HEK293 (cell line): Measurements from ENCODE around the gene LSP1.

ENCODE experiments used
- CTCF ChIA-PET: fragments of 350-600 bp; formaldehyde crosslinking; extraction: SDS; loops from one replicate; lab custom pipeline; 2021; ENCODE audit warnings: antibody characterized with exemption; lab: Yijun Ruan, JAX
- POLR2A ChIA-PET: fragments of 300-600 bp; formaldehyde crosslinking; extraction: SDS; loops from one replicate; lab custom pipeline; 2020; ENCODE audit warnings: antibody characterized with exemption, inconsistent platforms; lab: Yijun Ruan, JAX
- H3K27ac ChIP-seq: fragments of 200-500 bp; sonication (Bioruptor generic); 2 replicates; pipeline ENCODE4 v1.5.1; 2014; ENCODE audit warnings: low read depth, low read length, control low read depth, inconsistent platforms; ENCODE audit errors: extremely low read depth
- H3K36me3 ChIP-seq, 2 experiments: fragments of 200-500 bp in 1 of 2; sonication (Bioruptor generic) in 1 of 2; 1 replicate in 1 of 2; 2 replicates in 1 of 2; pipeline ENCODE4 v1.5.1; 2014 to 2017; ENCODE audit warnings: inconsistent platforms in 2 of 2, low read length in 2 of 2; ENCODE audit not compliant: control insufficient read depth in 2 of 2, insufficient read depth in 1 of 2
- H3K4me1 ChIP-seq: fragments of 200-500 bp; sonication (Bioruptor generic); 2 replicates; pipeline ENCODE4 v1.5.1; 2014; ENCODE audit warnings: mild to moderate bottlenecking, low read length, inconsistent platforms; ENCODE audit not compliant: control insufficient read depth, insufficient read depth
- H3K4me3 ChIP-seq: 2 replicates; pipeline ENCODE4 v1.5.1; 2011; ENCODE audit warnings: low read depth, mild to moderate bottlenecking, control low read depth, low read length, moderate library complexity
- H3K9me3 ChIP-seq: fragments of 200-500 bp; sonication (Bioruptor generic); 2 replicates; pipeline ENCODE4 v1.5.1; 2014; ENCODE audit warnings: low read depth, low read length, inconsistent platforms; ENCODE audit not compliant: control insufficient read depth, insufficient read depth
- BCL6B ChIP-seq: fragments of 450-650 bp; formaldehyde crosslinking; IDR thresholded peaks from 2 replicates; pipeline ENCODE4 v1.5.1; 2017; ENCODE audit warnings: missing biosample characterization, missing genetic modification characterization
- GLIS1 ChIP-seq: fragments of 450-650 bp; formaldehyde crosslinking; IDR thresholded peaks from 2 replicates; pipeline ENCODE4 v1.5.1; 2016; ENCODE audit warnings: missing biosample characterization, missing genetic modification characterization
- TRIM28 ChIP-seq: IDR thresholded peaks from 2 replicates; pipeline ENCODE4 v1.6.1; 2011; ENCODE audit warnings: low read length, control low read depth, borderline replicate concordance
- YY1 ChIP-seq: fragments of 450-650 bp; formaldehyde crosslinking; IDR thresholded peaks from 2 replicates; pipeline ENCODE4 v1.5.1; 2018; ENCODE audit warnings: missing biosample characterization, missing genetic modification characterization
- ZBTB10 ChIP-seq: fragments of 450-650 bp; formaldehyde crosslinking; IDR thresholded peaks from 2 replicates; pipeline ENCODE4 v1.5.1; 2016; ENCODE audit warnings: missing biosample characterization, missing genetic modification characterization
- ZBTB20 ChIP-seq: fragments of 450-650 bp; formaldehyde crosslinking; IDR thresholded peaks from 2 replicates; pipeline ENCODE4 v1.5.1; 2016; ENCODE audit warnings: missing biosample characterization, missing genetic modification characterization
- ZFHX2 ChIP-seq: fragments of 450-650 bp; formaldehyde crosslinking; conservative IDR thresholded peaks from 2 replicates; pipeline ENCODE4 v1.5.1; 2016; ENCODE audit warnings: missing biosample characterization, missing genetic modification characterization
- ZNF18 ChIP-seq: fragments of 450-650 bp; formaldehyde crosslinking; IDR thresholded peaks from 2 replicates; pipeline ENCODE4 v1.5.1; 2016; ENCODE audit warnings: missing biosample characterization, missing genetic modification characterization
- ZNF223 ChIP-seq: fragments of 450-650 bp; formaldehyde crosslinking; IDR thresholded peaks from 2 replicates; pipeline ENCODE4 v1.5.1; 2016; ENCODE audit warnings: missing biosample characterization, missing genetic modification characterization
- ZNF274 ChIP-seq, 2 experiments: fragments of 200-500 bp in 1 of 2; fragments of 450-650 bp in 1 of 2; sonication (Bioruptor generic) in 1 of 2; formaldehyde crosslinking in 1 of 2; IDR thresholded peaks; 2 replicates each; pipeline versions ENCODE4 v1.5.1 to v1.6.1; 2014 to 2016; ENCODE audit warnings: borderline replicate concordance in 1 of 2, inconsistent platforms in 1 of 2, low read length in 1 of 2, missing biosample characterization in 1 of 2, missing genetic modification characterization in 1 of 2
- ZNF354C ChIP-seq: fragments of 450-650 bp; formaldehyde crosslinking; IDR thresholded peaks from 2 replicates; pipeline ENCODE4 v1.5.1; 2016; ENCODE audit warnings: missing biosample characterization, missing genetic modification characterization, low read depth, borderline replicate concordance
- ZNF366 ChIP-seq: fragments of 450-650 bp; formaldehyde crosslinking; conservative IDR thresholded peaks from 2 replicates; pipeline ENCODE4 v1.5.1; 2016; ENCODE audit warnings: missing biosample characterization, missing genetic modification characterization
- ZNF449 ChIP-seq: fragments of 450-650 bp; formaldehyde crosslinking; IDR thresholded peaks from 2 replicates; pipeline ENCODE4 v1.5.1; 2017; ENCODE audit warnings: missing biosample characterization, mild to moderate bottlenecking, missing genetic modification characterization, moderate library complexity
- ZNF571 ChIP-seq: fragments of 450-650 bp; formaldehyde crosslinking; IDR thresholded peaks from 2 replicates; pipeline ENCODE4 v1.5.0; 2017; ENCODE audit warnings: missing biosample characterization, missing genetic modification characterization
- ZNF639 ChIP-seq: fragments of 450-650 bp; formaldehyde crosslinking; IDR thresholded peaks from 2 replicates; pipeline ENCODE4 v1.5.1; 2016; ENCODE audit warnings: missing biosample characterization, missing genetic modification characterization
- ZNF704 ChIP-seq: fragments of 450-650 bp; formaldehyde crosslinking; IDR thresholded peaks from 2 replicates; pipeline ENCODE4 v1.5.1; 2016; ENCODE audit warnings: missing biosample characterization, missing genetic modification characterization
- ZNF785 ChIP-seq: fragments of 450-650 bp; formaldehyde crosslinking; IDR thresholded peaks from 2 replicates; pipeline ENCODE4 v1.5.1; 2016; ENCODE audit warnings: missing biosample characterization, missing genetic modification characterization

The LSP1 gene

GRCh38 chr11:1829039-1829820 lies 23.7 kb upstream of the LSP1 start (continued):
- TF ChIP-seq ZNF18 (tag by site-specific recombination) (no peak), BCL6B (tag by site-specific recombination) (no peak), ZNF223 (tag by site-specific recombination) (no peak), ZBTB20 (tag by site-specific recombination) (0 out of 2 replicates have a peak, but pooled peaks have one; percentile 32), ZNF274 (IDR thresholded peaks at IDR 0.05; ENCODE audit: low read length) (no peak), ZNF274 (tag by site-specific recombination; IDR thresholded peaks at IDR 0.05; ENCODE audit: borderline replicate concordance) (no peak), YY1 (no peak), ZNF449 (tag by site-specific recombination) (no peak)

- H3K4me1 ChIP-seq = no peaks in the 10 kb centered on the region
- ChIA-PET CTCF (interaction anchor here (0.9 to 8.2 kb wide), 3 partner anchors 137 to 322 kb away, joined by 3 to 261 read pairs (median 116); no protein-coding TSS in a partner anchor), POLR2A (no interaction called here)
These were observed 22.9 kb upstream of the LSP1 start for GRCh38 chr11:1830004-1830321.

GRCh38 chr11:1830322-1831223 lies 22.3 kb upstream of the LSP1 start:
- Histone ChIP-seq H3K36me3 (no peaks in the 10 kb centered on the region), H3K9me3 (no peaks in the 10 kb centered on the region), H3K4me3 (no peak overlapping the region), H3K27ac (no peak overlapping the region), H3K4me1 (no peaks in the 10 kb centered on the region)
- CTCF ChIA-PET = interaction anchor here (0.7 to 8.2 kb wide), 7 partner anchors 13 to 367 kb away, joined by 3 to 261 read pairs (median 3); no protein-coding TSS in a partner anchor
- POLR2A ChIA-PET = no interaction called here
- TF ChIP-seq GLIS1 = 0 out of 2 replicates have a peak, but pooled peaks have one; percentile 37
- TF ChIP-seq ZNF366 (tag by site-specific recombination) = 0 out of 2 replicates have a peak, but pooled peaks have one; percentile 12
- peak; percentile 26; the same call in 1 of the 2 replicates for TF ChIP-seq ZBTB10 (tag by site-specific recombination)
- no peak for TF ChIP-seq ZNF571 (tag by site-specific recombination)
- no peak for TF ChIP-seq ZNF704 (tag by site-specific recombination)
- TF ChIP-seq TRIM28 = no peak
- TF ChIP-seq ZNF785 = no peak
- peak; percentile 42 for TF ChIP-seq ZFHX2 (tag by site-specific recombination)

More at GRCh38 chr11:1830004-1830321, 22.9 kb upstream of the LSP1 start:
- no peaks in the 10 kb centered on the region for H3K36me3 ChIP-seq
- no peak for TF ChIP-seq ZNF639 (tag by site-specific recombination)
- no peak for TF ChIP-seq ZNF354C
- no peak overlapping the region for H3K27ac ChIP-seq
- H3K4me3 ChIP-seq = no peak overlapping the region
- H3K9me3 ChIP-seq = no peaks in the 10 kb centered on the region
